HG03280 (cell line): ENCODE results near the gene SEC61A1.
A peak's percentile ranks its signal among the peaks of the same experiment; 100 is the strongest.

Experiments
- ATAC-seq: cut with Tn5 transposase; IDR thresholded peaks from one replicate; pipeline ENCODE4 v1.9.1; 2021; ENCODE audit warnings: mild to moderate bottlenecking, moderate library complexity; ENCODE audit not compliant: unreplicated experiment

Gene SEC61A1

DNA sequence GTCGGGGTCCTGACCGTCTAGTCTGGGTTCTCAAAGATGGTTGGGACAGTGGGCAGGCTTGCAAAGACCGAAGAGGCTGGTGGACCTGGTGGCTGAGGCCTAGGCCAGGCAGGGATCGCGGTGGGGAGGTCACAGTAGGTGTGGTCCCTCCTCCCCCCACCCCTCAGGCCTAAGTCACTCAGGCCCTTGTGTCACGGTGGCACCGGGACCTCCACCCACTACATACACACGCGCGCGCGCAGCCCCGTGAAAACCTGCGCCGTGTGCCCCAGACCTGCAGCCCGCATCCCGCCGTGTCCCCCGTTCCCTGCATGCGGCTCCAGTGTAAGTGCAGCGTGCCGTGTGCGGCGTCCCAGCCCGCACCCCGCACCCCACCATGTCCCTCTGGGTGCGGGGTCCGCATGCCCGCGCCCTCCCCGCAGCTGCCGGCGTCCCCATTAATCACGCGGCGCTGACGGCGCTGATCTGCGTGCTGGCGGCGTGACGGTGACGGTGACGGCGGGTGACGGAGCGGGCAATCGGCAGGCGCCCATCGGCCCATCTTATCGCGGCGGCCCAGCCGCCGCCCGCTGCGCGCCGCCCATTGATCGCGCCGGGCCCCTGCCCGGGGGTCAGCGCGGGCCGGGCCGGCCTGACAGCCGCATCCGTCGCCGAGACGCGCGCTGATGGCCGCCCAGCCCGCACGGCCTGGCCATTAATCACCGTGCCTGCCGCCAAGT, 24.4 kb downstream of the SEC61A1 start:
- ATAC-seq = no peak

DNA sequence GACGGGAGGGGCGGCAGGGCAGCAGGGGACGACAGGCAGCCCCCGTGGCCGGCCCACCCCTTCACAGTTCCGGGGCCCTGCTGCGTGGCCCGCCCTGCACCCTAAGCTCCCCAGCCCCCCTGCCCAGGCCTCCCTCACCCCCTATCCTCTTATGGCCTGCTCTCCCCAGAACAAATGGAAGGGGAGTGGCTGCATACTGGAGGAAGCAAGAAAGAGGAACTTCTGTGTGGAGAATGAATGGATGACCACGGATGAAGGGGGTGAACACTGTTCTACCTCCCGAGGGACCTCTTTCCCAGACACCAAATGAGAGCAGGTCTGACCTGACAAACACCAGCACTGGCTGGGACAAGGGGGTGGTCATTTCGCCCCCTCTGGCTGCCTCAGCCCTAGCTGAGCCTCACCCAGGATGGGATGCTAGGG, 25.0 kb downstream of the SEC61A1 start:
- ATAC-seq = no peak

DNA sequence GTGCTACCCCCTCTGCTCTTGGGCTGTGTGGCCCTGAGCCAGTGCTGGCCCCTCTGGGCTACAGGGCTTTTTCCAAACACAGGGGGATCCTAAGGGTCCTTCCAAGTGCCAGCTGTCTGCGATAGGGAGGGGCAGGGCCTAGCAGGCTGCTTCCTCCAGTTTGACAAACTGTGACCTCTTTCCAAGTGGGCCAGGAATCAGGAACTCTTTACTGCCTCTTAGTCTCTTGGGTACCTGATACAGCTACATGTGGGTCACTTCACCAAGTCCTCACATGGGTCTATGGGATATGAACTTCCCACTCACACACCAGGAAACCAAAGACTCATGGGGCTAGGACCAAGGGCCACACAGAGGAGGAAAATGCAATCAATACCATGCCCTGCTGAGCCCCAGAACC, 25.4 kb downstream of the SEC61A1 start:
- ATAC-seq = no peak

- no peak for ATAC-seq
These were observed 26.1 kb downstream of the SEC61A1 start for GRCh38 chr3:128078322-128078721.

DNA sequence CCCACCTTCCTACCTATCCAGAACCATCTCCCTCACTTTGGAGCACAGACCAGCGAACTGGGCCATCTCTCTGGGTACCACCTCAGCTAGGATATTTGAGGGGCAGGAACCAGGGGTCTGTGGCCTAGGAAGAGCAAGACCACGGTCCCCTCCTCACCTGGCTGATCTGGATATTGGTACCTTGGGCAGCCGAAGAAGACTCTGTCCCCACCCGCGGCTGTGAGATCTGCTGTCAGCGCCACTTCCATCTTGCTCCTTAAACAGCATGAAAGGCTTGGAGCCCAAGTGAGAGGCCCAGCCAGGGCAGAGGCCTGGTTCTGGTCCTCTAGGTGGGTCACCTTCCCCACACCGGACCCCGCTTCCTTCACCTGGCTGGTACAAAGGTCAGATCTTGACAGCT, 26.6 kb downstream of the SEC61A1 start:
- no peak for ATAC-seq

DNA sequence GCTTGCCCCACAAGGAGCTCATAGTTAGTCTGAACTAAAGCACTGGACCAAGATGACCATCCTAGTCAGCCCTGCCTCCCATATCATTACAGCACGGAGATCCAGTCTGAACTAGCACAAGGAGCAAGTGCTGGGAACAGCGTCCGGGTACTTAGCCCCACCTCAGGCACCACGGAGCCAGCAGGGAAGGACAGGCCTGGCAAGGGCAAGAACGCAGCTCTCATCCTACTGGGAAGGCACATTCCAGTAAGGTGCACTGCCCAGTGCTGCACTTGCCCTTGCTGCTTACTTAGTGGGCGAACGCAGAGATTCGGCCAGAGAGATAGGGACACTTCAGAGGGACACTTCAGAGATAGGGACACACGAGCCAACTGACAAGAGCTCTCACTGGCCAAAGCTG, 27.6 kb downstream of the SEC61A1 start:
- ATAC-seq = no peak

- ATAC-seq = no peak
These were observed 28.3 kb downstream of the SEC61A1 start for GRCh38 chr3:128080323-128081080.

DNA sequence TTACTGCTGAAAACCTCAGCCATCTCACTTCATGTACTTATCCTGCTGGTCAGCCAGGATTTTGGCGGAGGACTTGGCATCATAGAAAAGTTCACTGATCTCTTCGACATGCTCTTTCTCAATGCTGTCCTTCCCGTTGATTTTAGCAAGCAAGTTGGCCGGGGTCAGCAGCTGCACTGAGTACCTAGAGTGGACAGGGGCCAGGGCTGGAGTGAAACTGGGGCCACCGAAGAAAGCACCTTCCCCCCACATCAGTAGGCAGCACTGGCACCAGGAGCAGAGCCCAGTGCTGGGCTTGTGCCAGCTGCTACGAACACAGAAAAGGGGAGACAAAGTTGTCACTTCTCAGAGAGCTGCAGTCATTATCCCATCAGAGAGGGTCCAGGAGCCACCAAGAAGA, 29.0 kb downstream of the SEC61A1 start:
- ATAC-seq = no peak

- no peak for ATAC-seq
These were observed 29.6 kb downstream of the SEC61A1 start for GRCh38 chr3:128081846-128082245.

- ATAC-seq = no peak
These were observed 30.3 kb downstream of the SEC61A1 start for GRCh38 chr3:128082546-128082945.

DNA sequence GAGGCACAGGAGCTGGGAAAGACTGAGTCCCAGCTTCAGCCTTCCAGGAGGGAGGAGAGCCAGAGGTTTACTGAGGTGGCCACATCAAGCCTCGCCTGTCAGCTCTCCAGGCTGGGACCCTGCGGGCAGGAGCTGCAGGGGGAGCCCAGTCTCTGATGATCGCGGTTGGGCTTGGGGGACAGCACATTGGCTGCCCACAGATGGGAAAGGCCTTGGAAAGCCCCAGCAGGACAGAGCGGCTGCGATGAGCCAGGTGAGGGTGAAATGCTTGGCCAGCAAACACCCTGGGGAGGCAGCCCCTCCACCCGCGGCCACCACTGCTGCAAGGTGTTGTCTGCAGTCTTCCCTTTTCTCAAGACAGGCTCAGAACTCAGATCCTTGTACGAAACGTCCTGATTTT, 31.2 kb downstream of the SEC61A1 start:
- ATAC-seq = no peak

DNA sequence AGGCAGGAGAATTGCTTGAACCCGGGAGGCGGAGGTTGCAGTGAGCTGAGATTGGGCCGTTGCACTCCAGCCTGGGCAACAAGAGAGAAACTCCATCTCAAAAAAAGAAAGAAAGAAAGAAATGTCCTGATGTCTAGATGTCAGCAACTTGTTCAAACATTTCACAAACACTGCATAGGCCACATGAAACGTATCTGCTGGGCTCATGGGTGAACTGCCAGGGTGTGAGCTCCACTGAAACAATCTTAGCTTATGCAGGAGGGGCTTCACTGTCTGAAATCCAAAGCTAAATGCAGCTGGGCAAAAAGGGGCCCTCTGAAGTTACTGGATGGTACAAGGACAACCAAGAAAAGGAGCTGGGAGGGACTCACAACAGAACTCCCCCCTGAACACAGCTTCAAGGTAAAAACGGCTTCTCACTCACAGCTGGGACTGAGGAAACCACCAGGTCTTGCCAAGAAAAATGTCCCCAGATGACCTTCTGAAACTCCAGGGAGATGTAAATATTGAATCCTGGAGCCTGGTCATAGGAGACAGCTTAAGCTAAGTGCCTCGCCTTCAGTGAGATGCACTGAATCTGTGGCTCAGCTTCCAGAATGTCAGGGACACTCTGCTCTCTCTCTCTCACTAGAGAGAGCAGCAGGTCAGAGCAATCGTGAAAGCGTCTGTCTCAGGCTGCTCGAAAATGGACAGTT, 31.9 kb downstream of the SEC61A1 start:
- ATAC-seq = no peak

GRCh38 chr3:128084675-128085021, 32.4 kb downstream of the SEC61A1 start:
- no peak for ATAC-seq

DNA sequence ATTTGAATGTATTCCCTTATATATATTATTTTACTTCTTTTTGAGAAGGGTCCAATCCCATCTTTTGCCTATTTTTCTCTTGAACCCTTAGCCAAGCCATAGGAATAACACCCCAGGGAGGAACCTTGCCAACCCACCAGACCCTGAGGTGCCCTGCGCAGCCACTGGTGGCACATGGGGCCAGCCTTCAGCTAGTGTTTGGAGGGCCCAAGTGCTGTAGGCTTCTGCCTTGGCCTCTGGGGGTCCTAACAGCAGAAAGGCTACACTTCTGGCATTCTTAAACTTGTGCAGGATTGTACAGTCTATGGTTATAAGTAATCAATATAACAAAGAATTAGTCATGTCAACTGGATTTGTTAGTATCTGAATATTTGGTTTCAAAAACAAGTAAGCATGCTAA, 36.9 kb downstream of the SEC61A1 start:
- ATAC-seq = no peak

GRCh38 chr3:128091586-128091985, 39.3 kb downstream of the SEC61A1 start:
- no peak for ATAC-seq

GRCh38 chr3:128094295-128095151, 42.3 kb downstream of the SEC61A1 start:
- peak; percentile 24 for ATAC-seq

- ATAC-seq = peak; percentile 84
These were observed 43.0 kb downstream of the SEC61A1 start for GRCh38 chr3:128095222-128095703.

DNA sequence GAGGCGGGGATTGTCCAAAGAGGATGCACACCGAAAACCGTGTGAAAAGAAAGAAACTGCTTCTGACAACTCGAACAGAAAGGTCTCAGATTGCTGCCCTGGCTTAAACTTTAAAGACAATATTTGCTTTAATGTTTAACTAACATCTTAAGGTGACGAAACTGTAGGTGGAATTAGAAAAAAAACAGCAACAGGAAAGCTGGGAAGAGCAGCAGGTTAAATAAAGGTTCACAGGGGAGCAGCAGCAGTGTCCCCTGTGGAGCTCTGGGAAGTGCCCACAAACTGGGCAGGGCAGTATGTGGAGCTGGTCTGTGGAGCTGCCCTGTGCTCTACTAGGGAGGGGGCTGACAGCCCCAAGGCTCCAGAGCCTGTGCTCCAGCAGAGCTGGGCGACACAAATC, 46.0 kb downstream of the SEC61A1 start:
- no peak for ATAC-seq

GRCh38 chr3:128100161-128100560, 47.9 kb downstream of the SEC61A1 start:
- ATAC-seq = no peak

GRCh38 chr3:128100638-128101037, 48.4 kb downstream of the SEC61A1 start:
- no peak for ATAC-seq

DNA sequence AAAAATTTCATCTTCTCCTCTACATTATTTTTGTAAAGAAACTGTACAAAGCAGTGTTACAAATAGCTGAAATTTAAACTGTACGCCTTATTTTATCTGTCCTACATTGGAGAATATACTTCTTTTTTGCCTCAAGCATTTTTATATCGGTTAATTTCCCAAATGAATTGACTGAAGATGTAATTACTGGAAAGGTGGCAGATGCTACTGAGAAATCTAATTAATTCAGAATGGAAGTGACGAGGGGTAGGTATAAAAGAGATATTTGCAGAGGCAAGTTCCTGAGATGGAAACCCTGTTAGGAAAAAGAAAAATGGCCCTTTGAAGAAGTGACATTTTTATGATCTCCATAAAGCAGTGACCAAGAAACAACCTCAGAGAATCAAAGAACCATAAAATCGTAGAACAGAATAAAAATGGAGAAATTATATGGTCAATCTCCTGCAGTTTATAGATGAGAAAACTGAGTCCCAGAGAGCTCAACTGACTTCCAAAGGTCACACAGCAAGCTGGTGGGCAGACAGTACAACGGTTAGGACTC, 51.0 kb downstream of the SEC61A1 start:
- no peak for ATAC-seq
